Measurements from ENCODE around the gene TBC1D5.

GRCh38 chr3:17550624-17551023 lies 191.8 kb downstream of the TBC1D5 start:
- TF ChIP-seq CTCF (conservative IDR thresholded peaks at IDR 0.05) (no peak), ZFX (IDR thresholded peaks at IDR 0.05) (no peak)
